ENCODE measurements around the gene SOX5. TPM values are rescaled to one million over a fixed set of nuclear protein-coding genes. Genes with fewer than 3 reads are reported as not detected.
"Not testable (repeated sequence)": the region's sequence is repeated elsewhere in the genome, so short reads cannot be mapped to it uniquely, and the experiment has no call there.

Gene SOX5
- total RNA-seq, 2 donors from 2014 or later: 3.0 to 13.3 TPM

- H3K4me3 Mint-ChIP-seq: no peak overlapping the region
- no peaks in the 10 kb centered on the region for H3K27me3 Mint-ChIP-seq
- H3K36me3 Mint-ChIP-seq: no peaks in the 10 kb centered on the region
- no peak for ATAC-seq
- H3K4me1 Mint-ChIP-seq (ENCODE audit: low read depth in 2 of 2): no peaks in the 10 kb centered on the region
- peaks cover 6% of the 10 kb centered on the region for H3K9me3 Mint-ChIP-seq
- H3K27ac Mint-ChIP-seq: no peak overlapping the region
- no peak for DNase-seq (ENCODE audit: low spot score)
Measured at GRCh38 chr12:23533699-23534098, 415.8 kb downstream of the SOX5 start.

- H3K27ac Mint-ChIP-seq: no peak overlapping the region
- ATAC-seq (no peak), DNase-seq (ENCODE audit: low spot score) (no peak)
- no peak overlapping the region for H3K4me3 Mint-ChIP-seq
- no peaks in the 10 kb centered on the region for H3K36me3 Mint-ChIP-seq
- H3K4me1 Mint-ChIP-seq (ENCODE audit: low read depth in 2 of 2): no peaks in the 10 kb centered on the region
- H3K27me3 Mint-ChIP-seq: no peaks in the 10 kb centered on the region
- H3K9me3 Mint-ChIP-seq: peaks cover 6% of the 10 kb centered on the region
Measured at GRCh38 chr12:23533265-23533664, 416.2 kb downstream of the SOX5 start.

- no peak for DNase-seq (ENCODE audit: low spot score)
- no peak for ATAC-seq
- no peak overlapping the region for H3K27ac Mint-ChIP-seq
- no peaks in the 10 kb centered on the region for H3K4me1 Mint-ChIP-seq (ENCODE audit: low read depth in 2 of 2)
- H3K9me3 Mint-ChIP-seq: peaks cover 11% of the 10 kb centered on the region
- no peaks in the 10 kb centered on the region for H3K36me3 Mint-ChIP-seq
- no peaks in the 10 kb centered on the region for H3K27me3 Mint-ChIP-seq
- no peak overlapping the region for H3K4me3 Mint-ChIP-seq
Measured at GRCh38 chr12:23528316-23528715, 421.2 kb downstream of the SOX5 start.

GRCh38 chr12:23525450-23526072, 423.9 kb downstream of the SOX5 start:
- Mint-ChIP-seq H3K9me3 (peaks cover 9% of the 10 kb centered on the region), H3K27me3 (no peaks in the 10 kb centered on the region), H3K4me1 (ENCODE audit: low read depth in 2 of 2) (no peaks in the 10 kb centered on the region), H3K4me3 (no peak overlapping the region), H3K27ac (no peak overlapping the region), H3K36me3 (no peaks in the 10 kb centered on the region)
- no peak for ATAC-seq
- DNase-seq (ENCODE audit: low spot score): no peak

- no peak for ATAC-seq
Measured at GRCh38 chr12:23523339-23523738, 426.1 kb downstream of the SOX5 start.

GRCh38 chr12:23519444-23519843, 430.0 kb downstream of the SOX5 start:
- peaks cover 14% of the 10 kb centered on the region for H3K9me3 Mint-ChIP-seq
- not testable (repeated sequence) for DNase-seq (ENCODE audit: low spot score); H3K27ac Mint-ChIP-seq; H3K27me3 Mint-ChIP-seq; ATAC-seq; H3K4me1 Mint-ChIP-seq (ENCODE audit: low read depth in 2 of 2); H3K4me3 Mint-ChIP-seq; H3K36me3 Mint-ChIP-seq

More at GRCh38 chr12:23523339-23523738, 426.1 kb downstream of the SOX5 start:
- H3K9me3 Mint-ChIP-seq: peaks cover 14% of the 10 kb centered on the region
- H3K4me1 Mint-ChIP-seq (ENCODE audit: low read depth in 2 of 2): no peaks in the 10 kb centered on the region
- H3K4me3 Mint-ChIP-seq: no peak overlapping the region
- no peaks in the 10 kb centered on the region for H3K27me3 Mint-ChIP-seq
- peaks cover 6% of the 10 kb centered on the region for H3K36me3 Mint-ChIP-seq
- H3K27ac Mint-ChIP-seq: no peak overlapping the region
- DNase-seq (ENCODE audit: low spot score): no peak

GRCh38 chr12:23515785-23516184, 433.7 kb downstream of the SOX5 start:
- DNase-seq (ENCODE audit: low spot score); H3K27ac Mint-ChIP-seq; H3K4me3 Mint-ChIP-seq; H3K36me3 Mint-ChIP-seq; H3K4me1 Mint-ChIP-seq (ENCODE audit: low read depth in 2 of 2); H3K27me3 Mint-ChIP-seq; ATAC-seq: not testable (repeated sequence)
- H3K9me3 Mint-ChIP-seq: peaks cover 17% of the 10 kb centered on the region

GRCh38 chr12:23510484-23510883, 439.0 kb downstream of the SOX5 start:
- Mint-ChIP-seq H3K4me3 (no peak overlapping the region), H3K4me1 (ENCODE audit: low read depth in 2 of 2) (no peaks in the 10 kb centered on the region), H3K27ac (no peak overlapping the region), H3K36me3 (no peaks in the 10 kb centered on the region), H3K27me3 (no peaks in the 10 kb centered on the region), H3K9me3 (peaks cover 15% of the 10 kb centered on the region)
- ATAC-seq (no peak), DNase-seq (ENCODE audit: low spot score) (no peak)

GRCh38 chr12:23509832-23510231, 439.6 kb downstream of the SOX5 start:
- H3K36me3 Mint-ChIP-seq; DNase-seq (ENCODE audit: low spot score); H3K27ac Mint-ChIP-seq; ATAC-seq; H3K4me1 Mint-ChIP-seq (ENCODE audit: low read depth in 2 of 2); H3K27me3 Mint-ChIP-seq; H3K4me3 Mint-ChIP-seq: not testable (repeated sequence)
- peaks cover 15% of the 10 kb centered on the region for H3K9me3 Mint-ChIP-seq

- not testable (repeated sequence) for H3K4me3 Mint-ChIP-seq; H3K27ac Mint-ChIP-seq; H3K27me3 Mint-ChIP-seq; ATAC-seq; H3K4me1 Mint-ChIP-seq (ENCODE audit: low read depth in 2 of 2); H3K36me3 Mint-ChIP-seq; DNase-seq (ENCODE audit: low spot score)
- H3K9me3 Mint-ChIP-seq: peaks cover 21% of the 10 kb centered on the region
Measured at GRCh38 chr12:23507785-23508184, 441.7 kb downstream of the SOX5 start.

GRCh38 chr12:23505736-23506135, 443.7 kb downstream of the SOX5 start:
- not testable (repeated sequence) for H3K4me1 Mint-ChIP-seq (ENCODE audit: low read depth in 2 of 2); DNase-seq (ENCODE audit: low spot score); H3K4me3 Mint-ChIP-seq; ATAC-seq; H3K27me3 Mint-ChIP-seq; H3K27ac Mint-ChIP-seq; H3K36me3 Mint-ChIP-seq
- peaks cover 22% of the 10 kb centered on the region for H3K9me3 Mint-ChIP-seq

GRCh38 chr12:23504641-23505399, 444.6 kb downstream of the SOX5 start:
- no peak overlapping the region for H3K4me3 Mint-ChIP-seq
- no peaks in the 10 kb centered on the region for H3K4me1 Mint-ChIP-seq (ENCODE audit: low read depth in 2 of 2)
- DNase-seq (ENCODE audit: low spot score) (no peak), ATAC-seq (no peak)
- no peaks in the 10 kb centered on the region for H3K36me3 Mint-ChIP-seq
- peaks cover 15% of the 10 kb centered on the region for H3K9me3 Mint-ChIP-seq
- no peaks in the 10 kb centered on the region for H3K27me3 Mint-ChIP-seq
- no peak overlapping the region for H3K27ac Mint-ChIP-seq

- Mint-ChIP-seq H3K4me1 (ENCODE audit: low read depth in 2 of 2) (no peaks in the 10 kb centered on the region), H3K4me3 (no peak overlapping the region), H3K9me3 (peaks cover 15% of the 10 kb centered on the region), H3K27me3 (no peaks in the 10 kb centered on the region), H3K36me3 (no peaks in the 10 kb centered on the region), H3K27ac (no peak overlapping the region)
- DNase-seq (ENCODE audit: low spot score): no peak
- ATAC-seq: no peak
Measured at GRCh38 chr12:23504043-23504442, 445.4 kb downstream of the SOX5 start.

- Mint-ChIP-seq H3K4me1 (ENCODE audit: low read depth in 2 of 2) (no peaks in the 10 kb centered on the region), H3K27me3 (no peaks in the 10 kb centered on the region), H3K27ac (no peak overlapping the region), H3K36me3 (no peaks in the 10 kb centered on the region), H3K4me3 (no peak overlapping the region), H3K9me3 (peaks cover 20% of the 10 kb centered on the region)
- ATAC-seq (no peak), DNase-seq (ENCODE audit: low spot score) (no peak)
Measured at GRCh38 chr12:23503544-23503943, 445.9 kb downstream of the SOX5 start.
